ENCODE data around the gene SCG5.

Gene SCG5

DNA sequence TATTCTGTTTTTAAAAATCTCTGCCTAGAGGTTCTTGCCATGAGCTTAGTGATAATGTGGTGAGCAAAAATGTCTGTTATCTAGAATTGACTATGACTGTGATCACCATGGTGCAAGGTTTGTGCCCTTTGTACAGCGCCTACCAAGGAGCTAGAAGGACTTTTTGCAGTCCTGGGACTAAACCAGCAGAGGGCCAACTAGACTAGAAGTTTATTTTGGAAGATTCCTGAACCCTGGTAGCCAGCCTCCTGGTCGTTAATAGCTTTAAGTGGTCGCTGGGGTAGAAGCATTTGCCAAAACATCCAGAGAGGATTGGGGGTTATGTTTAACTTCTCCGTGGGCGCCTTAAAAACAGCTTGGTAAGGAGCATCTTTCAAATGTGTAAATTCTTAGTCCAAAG lies 7.8 kb downstream of the SCG5 start:
- Histone ChIP-seq H4K20me1 (ENCODE audit: insufficient read depth, low read length, poor library complexity, severe bottlenecking) (no peaks in the 10 kb centered on the region), H3F3A (ENCODE audit: low read depth) (no peaks in the 10 kb centered on the region), H3K36me3 (ENCODE audit: insufficient read depth, low read length) (no peaks in the 10 kb centered on the region), H3K4me2 (ENCODE audit: low read depth, low read length, poor library complexity, severe bottlenecking) (no peak overlapping the region), H3K9ac (ENCODE audit: low read depth, low read length, poor library complexity, severe bottlenecking) (no peak overlapping the region), H3K9me3 (ENCODE audit: insufficient read depth, low read depth, low read length) (no peaks in the 10 kb centered on the region), H2AFZ (ENCODE audit: low read length) (no peak overlapping the region), H3K79me2 (ENCODE audit: insufficient read depth, low read length) (no peaks in the 10 kb centered on the region), H3K4me3 (ENCODE audit: low read length, poor library complexity, severe bottlenecking) (no peak overlapping the region), H3K4me1 (ENCODE audit: insufficient read depth, low read length, poor library complexity, severe bottlenecking) (no peaks in the 10 kb centered on the region), H3K9me2 (replicated peaks; ENCODE audit: low read depth, low read length) (no peaks in the 10 kb centered on the region), H3K27me3 (ENCODE audit: insufficient read depth, low read length, poor library complexity, severe bottlenecking) (no peaks in the 10 kb centered on the region)
- TF ChIP-seq, protein P1, sequence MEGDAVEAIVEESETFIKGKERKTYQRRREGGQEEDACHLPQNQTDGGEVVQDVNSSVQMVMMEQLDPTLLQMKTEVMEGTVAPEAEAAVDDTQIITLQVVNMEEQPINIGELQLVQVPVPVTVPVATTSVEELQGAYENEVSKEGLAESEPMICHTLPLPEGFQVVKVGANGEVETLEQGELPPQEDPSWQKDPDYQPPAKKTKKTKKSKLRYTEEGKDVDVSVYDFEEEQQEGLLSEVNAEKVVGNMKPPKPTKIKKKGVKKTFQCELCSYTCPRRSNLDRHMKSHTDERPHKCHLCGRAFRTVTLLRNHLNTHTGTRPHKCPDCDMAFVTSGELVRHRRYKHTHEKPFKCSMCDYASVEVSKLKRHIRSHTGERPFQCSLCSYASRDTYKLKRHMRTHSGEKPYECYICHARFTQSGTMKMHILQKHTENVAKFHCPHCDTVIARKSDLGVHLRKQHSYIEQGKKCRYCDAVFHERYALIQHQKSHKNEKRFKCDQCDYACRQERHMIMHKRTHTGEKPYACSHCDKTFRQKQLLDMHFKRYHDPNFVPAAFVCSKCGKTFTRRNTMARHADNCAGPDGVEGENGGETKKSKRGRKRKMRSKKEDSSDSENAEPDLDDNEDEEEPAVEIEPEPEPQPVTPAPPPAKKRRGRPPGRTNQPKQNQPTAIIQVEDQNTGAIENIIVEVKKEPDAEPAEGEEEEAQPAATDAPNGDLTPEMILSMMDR (conservative IDR thresholded peaks at IDR 0.05; ENCODE audit: low read length) = peak; percentile 57
- TF ChIP-seq EZH2phosphoT487 (IDR thresholded peaks at IDR 0.05; ENCODE audit: borderline replicate concordance) = no peak

DNA sequence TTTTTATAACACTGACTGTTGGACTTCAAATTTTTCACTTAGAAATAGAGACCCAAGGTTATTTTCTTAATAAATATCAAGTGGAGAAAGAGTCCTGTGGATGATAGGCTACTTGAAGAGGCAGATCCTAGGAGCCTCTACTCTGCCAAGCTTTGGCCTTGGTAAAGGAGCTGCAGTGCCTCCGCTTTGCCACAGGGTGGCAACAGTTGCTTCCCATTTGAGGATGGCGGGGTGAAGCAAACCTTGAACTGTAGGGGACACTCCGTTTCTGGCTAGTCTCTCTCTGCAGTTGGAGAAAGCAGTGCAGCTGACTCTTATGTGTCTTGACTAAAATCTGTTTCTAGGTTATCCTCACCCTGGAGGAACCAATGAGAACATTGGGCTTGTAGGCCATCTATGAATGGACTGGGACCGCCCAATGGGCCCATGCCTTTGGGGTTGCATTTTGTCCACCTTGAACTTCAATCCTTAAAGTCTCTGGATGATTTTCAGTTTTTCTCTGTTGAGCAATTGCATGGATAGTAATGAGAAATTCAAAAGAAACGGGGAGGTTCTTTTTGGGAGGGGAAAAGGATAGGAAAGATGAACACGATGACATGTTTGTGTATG lies 9.8 kb downstream of the SCG5 start:
- H3K9me3 ChIP-seq (ENCODE audit: insufficient read depth, low read depth, low read length) = no peaks in the 10 kb centered on the region
- H4K20me1 ChIP-seq (ENCODE audit: insufficient read depth, low read length, poor library complexity, severe bottlenecking) = no peaks in the 10 kb centered on the region
- H2AFZ ChIP-seq (ENCODE audit: low read length) = no peak overlapping the region
- H3K4me2 ChIP-seq (ENCODE audit: low read depth, low read length, poor library complexity, severe bottlenecking) = no peak overlapping the region
- 0 out of 2 replicates have a peak, but pooled peaks cover 6% of the 10 kb centered on the region for H3F3A ChIP-seq (ENCODE audit: low read depth)
- no peaks in the 10 kb centered on the region for H3K9me2 ChIP-seq (replicated peaks; ENCODE audit: low read depth, low read length)
- no peak overlapping the region for H3K9ac ChIP-seq (ENCODE audit: low read depth, low read length, poor library complexity, severe bottlenecking)
- H3K4me1 ChIP-seq (ENCODE audit: insufficient read depth, low read length, poor library complexity, severe bottlenecking) = peaks cover 11% of the 10 kb centered on the region
- no peak overlapping the region for H3K4me3 ChIP-seq (ENCODE audit: low read length, poor library complexity, severe bottlenecking)
- no peaks in the 10 kb centered on the region for H3K27me3 ChIP-seq (ENCODE audit: insufficient read depth, low read length, poor library complexity, severe bottlenecking)
- no peaks in the 10 kb centered on the region for H3K79me2 ChIP-seq (ENCODE audit: insufficient read depth, low read length)
- TF ChIP-seq EZH2phosphoT487 (IDR thresholded peaks at IDR 0.05; ENCODE audit: borderline replicate concordance) = no peak
- TF ChIP-seq, protein P1 (conservative IDR thresholded peaks at IDR 0.05; ENCODE audit: low read length) = peak; percentile 97
- H3K36me3 ChIP-seq (ENCODE audit: insufficient read depth, low read length) = no peaks in the 10 kb centered on the region

- Histone ChIP-seq H3K4me3 (ENCODE audit: low read length, poor library complexity, severe bottlenecking) (no peak overlapping the region), H4K20me1 (ENCODE audit: insufficient read depth, low read length, poor library complexity, severe bottlenecking) (no peaks in the 10 kb centered on the region), H2AFZ (ENCODE audit: low read length) (no peak overlapping the region), H3K79me2 (ENCODE audit: insufficient read depth, low read length) (no peaks in the 10 kb centered on the region), H3K9me2 (replicated peaks; ENCODE audit: low read depth, low read length) (no peaks in the 10 kb centered on the region), H3K4me1 (ENCODE audit: insufficient read depth, low read length, poor library complexity, severe bottlenecking) (peaks cover 17% of the 10 kb centered on the region), H3K9me3 (ENCODE audit: insufficient read depth, low read depth, low read length) (no peaks in the 10 kb centered on the region), H3K9ac (ENCODE audit: low read depth, low read length, poor library complexity, severe bottlenecking) (no peak overlapping the region), H3K4me2 (ENCODE audit: low read depth, low read length, poor library complexity, severe bottlenecking) (no peak overlapping the region), H3K27me3 (ENCODE audit: insufficient read depth, low read length, poor library complexity, severe bottlenecking) (no peaks in the 10 kb centered on the region), H3F3A (ENCODE audit: low read depth) (peaks cover 11% of the 10 kb centered on the region; the same call in 1 of the 2 replicates), H3K36me3 (ENCODE audit: insufficient read depth, low read length) (no peaks in the 10 kb centered on the region)
- TF ChIP-seq, protein P1 (conservative IDR thresholded peaks at IDR 0.05; ENCODE audit: low read length) = no peak
- TF ChIP-seq EZH2phosphoT487 (IDR thresholded peaks at IDR 0.05; ENCODE audit: borderline replicate concordance) = no peak
Measured at GRCh38 chr15:32652178-32652577, 10.7 kb downstream of the SCG5 start.
